ENCODE results near the gene MAGI1.
A peak's percentile ranks its signal among the peaks of the same experiment; 100 is the strongest.
"Not testable (repeated sequence)": the region's sequence is repeated elsewhere in the genome, so short reads cannot be mapped to it uniquely, and the experiment has no call there.

The MAGI1 gene

GRCh38 chr3:66038726-66039589 is at the start of gene MAGI1:
Gene MAGI1 (minus strand): TSS chr3:66038918. CDS start chr3:66038308, 610 bp downstream.
- peak; percentile 89 for DNase-seq

- no peak for DNase-seq
Observed at GRCh38 chr3:66083784-66084213, 45.1 kb upstream of the MAGI1 start.

DNA sequence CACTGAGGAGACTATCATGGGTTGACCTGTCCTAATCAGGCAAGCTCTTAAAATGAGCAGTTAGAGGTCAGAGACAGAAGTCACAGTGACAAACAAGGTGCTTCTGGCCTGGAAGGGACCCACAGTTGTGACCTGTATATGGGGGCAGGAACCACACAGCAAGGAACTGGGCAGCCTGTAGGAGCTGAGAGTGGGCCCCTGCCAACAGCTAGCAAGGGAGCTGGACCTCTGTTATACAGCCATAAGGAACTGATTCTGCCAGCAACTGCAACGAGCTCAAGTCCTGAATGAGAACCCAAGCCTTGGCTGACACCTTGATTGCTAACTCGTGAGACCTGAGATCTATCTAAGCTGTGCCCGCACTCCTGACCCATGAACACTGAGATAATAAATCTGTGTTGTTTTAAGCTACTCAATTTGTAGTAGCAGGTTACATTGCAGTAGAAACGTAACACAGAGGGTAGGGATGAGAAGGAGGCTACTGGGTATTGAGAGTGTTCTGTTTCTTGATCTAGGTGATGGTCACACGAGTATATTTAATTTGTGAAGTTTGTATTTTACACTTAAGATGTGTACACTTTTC is 44.5 kb upstream of the MAGI1 start:
- DNase-seq: no peak

- no peak for DNase-seq
Observed at GRCh38 chr3:66082679-66083078, 44.0 kb upstream of the MAGI1 start.

GRCh38 chr3:66080167-66080566 is 41.4 kb upstream of the MAGI1 start:
- no peak for DNase-seq

- DNase-seq: no peak
Observed at GRCh38 chr3:66077973-66078372, 39.3 kb upstream of the MAGI1 start.

DNA sequence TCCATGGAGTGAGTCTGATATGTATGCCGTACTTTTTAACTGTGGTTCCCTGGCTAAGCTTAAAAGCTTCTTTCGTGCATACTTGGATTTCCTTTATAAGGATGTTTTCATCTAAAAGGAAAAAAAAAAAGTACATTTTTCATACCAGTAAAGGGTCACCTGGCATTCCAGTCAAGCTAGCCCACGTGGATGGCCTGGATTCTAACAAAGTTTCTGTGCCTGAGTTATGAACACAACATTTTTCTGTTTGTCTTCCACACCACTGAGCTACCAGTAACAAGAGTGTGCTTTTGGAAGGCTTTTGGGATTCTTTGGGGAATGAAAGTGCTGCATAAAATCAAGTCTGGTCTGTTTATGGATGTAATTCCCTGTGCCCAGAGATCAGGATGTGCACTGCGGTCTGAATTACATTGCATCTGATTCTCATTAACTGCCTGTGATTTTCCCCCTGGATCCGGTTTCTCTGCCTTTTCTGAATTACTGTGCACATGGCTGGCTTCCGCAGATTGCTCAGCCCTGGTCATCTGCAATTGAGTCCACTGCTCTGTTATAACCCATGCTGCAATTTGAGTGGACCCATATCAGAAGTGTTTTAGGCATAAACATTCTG is 38.2 kb upstream of the MAGI1 start:
- DNase-seq: no peak

- no peak for DNase-seq
Observed at GRCh38 chr3:66075281-66075680, 36.6 kb upstream of the MAGI1 start.

DNA sequence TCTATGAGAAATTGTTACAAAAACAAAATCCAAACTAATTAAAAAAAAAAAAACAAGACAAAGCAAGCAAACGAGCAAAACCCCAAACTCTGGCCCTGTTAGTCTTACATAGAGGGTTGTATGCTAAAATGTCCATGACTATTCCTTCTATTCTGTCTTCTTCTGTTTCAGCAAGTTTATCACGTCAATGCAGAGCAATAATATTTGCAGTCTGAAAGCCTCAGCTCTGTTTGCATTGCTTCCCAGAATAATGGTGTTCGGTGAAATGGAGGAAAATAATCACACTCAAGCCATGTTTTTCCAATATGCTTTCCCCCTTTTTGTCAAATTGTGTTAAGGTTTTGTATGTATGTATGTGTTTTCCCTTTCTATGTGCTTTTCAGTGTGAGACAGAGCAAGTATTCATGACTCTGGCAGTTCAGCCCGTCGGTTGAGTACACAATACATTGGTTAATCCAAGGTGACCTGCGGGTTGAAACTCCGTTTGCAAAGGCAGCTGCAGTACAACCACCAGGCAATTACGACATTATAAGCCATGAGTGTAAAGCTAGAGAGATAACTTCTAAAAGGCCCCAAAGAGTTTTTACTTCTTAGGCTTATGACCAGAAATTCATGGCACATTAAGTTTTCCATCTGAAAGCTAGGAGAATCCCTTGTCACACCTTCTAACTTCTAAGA is 34.9 kb upstream of the MAGI1 start:
- DNase-seq: no peak

DNA sequence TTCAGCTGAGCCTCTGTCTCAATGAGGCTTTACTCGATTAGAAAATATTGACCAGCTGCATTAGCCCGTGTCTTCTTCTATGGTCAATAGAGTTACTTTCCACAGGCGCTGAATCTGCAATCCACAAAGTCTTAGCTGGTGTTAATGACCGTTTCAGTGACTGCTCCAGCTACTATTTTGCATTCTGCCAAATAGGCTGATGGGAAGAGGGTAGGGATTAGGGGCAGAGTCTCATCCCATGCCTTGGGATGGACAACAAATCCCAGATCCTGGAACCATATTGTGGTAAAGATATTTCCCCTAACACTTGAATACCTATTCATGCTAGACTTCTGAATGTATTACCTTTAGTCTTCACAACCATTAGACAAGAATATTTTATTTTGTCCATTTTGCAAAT is 29.5 kb upstream of the MAGI1 start:
- DNase-seq: no peak

DNA sequence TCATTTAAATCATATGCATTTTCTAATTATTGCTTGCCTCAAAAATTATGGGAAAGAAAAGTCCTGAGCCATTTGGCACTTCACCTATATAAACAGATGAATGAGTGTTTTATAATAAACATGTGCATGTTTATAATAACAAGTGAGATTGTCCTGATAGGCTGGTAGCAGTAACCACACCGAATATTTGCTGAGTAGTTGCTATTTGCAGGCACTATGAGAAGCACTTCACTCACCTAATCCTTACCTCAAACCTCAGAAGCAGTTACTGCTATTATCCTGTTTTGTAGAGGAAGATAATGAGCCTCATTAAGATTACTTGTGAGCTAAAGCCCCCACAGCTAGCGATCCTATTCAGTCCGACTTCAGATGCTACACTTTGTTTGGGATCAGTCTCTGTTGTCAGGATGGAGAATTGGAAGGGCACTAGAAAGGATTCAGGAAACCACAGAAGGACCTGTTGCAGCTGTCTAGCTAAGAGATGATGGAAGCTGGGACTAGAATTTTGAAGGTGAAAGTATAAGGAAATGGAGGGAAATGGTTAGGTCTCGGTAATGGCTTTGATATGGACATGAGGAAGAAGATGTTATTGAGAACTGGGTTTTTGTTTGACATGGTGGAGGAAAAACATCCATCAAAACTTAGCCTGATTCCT is 28.4 kb upstream of the MAGI1 start:
- DNase-seq: no peak

DNA sequence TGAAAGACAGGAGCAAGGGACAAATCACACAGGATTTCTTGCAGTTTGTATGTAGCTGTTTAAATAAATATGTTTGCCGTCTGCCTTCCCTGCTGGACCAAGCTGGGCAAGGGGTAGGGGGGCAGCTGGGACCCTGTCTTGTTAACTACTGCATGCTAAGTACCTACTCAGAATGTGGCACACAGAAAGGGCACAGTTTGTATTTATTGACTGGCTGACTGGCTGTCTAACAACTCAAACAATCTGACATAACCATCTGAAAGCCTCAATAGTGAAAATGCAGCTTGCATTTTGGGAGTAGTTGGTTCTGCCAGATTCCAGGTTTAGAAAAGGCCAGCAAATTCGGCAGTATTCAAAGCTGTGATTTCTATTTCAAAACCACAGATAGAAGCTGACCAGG is 16.6 kb upstream of the MAGI1 start:
- no peak for DNase-seq

- no peak for DNase-seq
Observed at GRCh38 chr3:66053550-66054094, 14.9 kb upstream of the MAGI1 start.

DNA sequence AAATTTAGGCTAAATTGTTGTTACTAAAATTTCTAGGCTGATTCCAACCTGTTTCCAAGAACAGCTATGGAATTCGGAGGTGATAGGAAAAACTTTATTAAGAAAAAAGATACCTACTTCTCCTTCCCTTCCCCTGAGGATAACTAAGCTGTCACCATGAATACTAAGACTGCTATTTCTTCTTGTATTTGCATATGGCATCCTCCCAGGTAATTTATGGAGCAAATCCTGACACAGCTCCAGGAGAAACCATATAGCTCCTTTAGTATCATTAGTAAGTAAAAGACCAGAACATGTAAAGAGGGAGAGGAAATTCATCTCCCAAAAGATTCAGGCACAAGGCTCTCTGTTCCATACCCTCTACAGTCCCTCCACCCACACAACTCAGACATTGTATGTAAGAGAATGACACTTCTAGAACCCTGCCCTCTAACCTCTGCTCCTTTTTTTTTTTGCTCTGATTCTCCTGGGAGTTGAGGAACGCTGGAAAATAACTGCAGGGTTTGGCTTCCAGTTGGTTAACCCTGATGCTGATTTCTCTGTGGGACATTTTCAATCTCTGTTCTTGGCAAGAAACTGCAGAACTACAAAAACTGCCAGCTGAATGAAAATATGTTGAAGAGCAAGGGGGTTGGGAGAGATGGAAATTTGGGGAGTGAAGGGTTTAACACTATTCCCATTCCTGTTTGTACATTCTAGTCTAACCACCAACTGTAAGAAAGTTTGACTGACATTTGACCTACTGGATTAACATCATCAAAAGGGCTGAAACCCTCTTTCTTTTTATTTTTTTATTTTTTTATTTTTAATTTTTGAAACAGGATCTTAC is 14.2 kb upstream of the MAGI1 start:
- DNase-seq: no peak

- no peak for DNase-seq
Observed at GRCh38 chr3:66050821-66051220, 12.1 kb upstream of the MAGI1 start.

DNA sequence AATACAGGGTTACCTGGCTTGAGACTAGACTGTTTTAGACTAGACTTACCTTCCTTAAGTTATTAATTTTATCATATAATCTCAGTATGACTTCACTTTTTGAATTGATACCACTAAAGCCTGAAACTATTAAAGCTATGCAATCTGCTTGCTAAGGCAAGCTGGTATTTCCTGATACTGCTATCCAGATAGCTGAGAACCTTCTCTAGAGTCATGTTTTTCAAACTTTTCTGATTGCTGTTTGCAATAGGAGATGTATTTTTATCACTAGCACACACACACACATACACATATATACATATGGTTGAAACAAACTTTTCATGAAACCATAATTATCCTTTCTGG is 9.3 kb upstream of the MAGI1 start:
- DNase-seq: no peak

DNA sequence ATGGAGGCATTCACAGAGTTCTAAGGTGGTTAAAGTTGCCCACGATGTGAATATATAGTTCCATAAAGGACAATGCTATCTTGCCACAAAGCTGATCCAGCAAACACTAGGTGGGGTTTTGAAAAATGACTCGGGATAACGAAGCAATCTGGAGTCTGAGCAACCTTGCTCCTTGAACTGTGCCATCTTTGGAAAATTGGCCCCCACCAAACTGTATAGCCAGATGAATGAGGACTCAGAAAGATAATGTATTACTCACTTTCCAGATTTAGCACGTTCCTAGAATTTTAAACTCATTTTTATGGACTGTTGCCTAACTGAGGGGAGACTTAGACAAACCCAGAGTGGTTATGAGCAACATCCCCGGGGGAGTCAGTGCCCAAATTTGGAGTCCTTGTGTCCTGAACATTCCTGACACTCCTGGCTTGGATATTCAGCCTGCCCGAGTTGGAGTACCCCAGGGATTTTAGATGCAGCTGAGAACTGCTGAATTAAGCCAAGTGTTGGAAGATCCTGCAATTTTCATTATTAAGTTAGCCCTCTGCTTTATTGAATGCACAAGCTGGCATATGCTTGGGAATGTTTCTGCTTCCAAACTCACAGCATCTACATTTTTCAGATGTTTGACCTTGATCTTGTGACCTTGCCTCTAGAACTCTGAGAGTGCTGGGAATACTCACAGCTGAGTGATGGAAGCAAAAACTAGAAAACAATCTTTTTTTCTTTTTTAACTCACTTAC is 8.8 kb upstream of the MAGI1 start:
- no peak for DNase-seq

DNA sequence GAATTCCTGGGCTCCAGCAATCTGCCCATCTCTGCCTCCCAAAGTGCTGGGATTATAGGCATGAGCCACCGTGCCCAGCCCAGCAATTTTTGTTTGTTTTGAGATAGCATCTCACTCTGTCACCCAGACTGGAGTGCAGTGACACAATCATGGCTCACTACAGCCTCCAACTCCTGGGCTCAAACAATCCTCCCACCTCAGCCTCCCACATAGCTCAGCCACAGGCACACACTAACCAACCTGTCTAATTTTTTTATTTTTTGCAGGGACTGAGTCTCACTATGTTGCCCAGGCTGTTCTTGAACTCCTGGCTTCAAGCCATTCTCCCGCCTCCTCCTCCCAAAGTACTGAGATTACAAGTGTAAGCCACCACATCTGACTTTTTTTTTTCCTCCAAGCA is 7.6 kb upstream of the MAGI1 start:
- DNase-seq: not testable (repeated sequence)

DNA sequence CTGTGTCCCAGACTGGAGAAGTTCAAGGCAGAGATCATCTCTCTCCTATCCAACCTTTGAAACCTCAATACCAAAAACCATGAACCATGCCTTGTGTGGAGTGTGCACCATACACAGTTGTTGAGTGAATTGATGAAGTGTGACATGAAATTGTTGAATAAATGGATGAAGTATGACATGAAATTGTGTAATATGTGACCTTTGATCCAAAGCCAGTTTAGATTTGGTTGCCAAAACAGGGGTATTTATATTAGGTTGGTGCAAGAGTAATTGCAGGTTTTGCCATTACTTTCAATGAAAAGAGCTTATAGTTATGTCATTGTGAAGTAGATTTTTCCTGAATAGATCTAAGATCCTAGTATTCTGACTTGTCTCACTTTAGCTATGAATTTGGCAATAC is 3.1 kb upstream of the MAGI1 start:
- no peak for DNase-seq

DNA sequence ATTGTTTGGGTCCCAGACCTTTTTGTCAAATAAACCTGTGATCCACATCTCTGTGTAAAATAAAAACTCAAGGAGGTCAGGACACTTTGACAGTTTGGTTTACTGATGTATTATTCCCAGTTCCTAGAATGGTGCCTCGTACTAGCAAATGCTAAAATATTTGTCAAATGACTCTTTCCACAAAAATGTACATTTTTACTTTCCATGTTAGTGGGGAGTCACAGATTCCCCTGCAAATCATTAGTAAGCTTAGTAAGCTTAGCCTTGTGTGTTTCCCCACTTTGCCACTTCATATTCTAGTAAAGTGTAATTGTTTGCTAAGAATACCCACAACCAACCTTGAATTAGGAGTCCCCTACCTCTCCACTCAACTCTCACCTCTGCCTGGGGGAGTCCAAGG is 2.4 kb upstream of the MAGI1 start:
- no peak for DNase-seq

GRCh38 chr3:66039590-66039887 is 821 bp upstream of the MAGI1 start:
- peak; percentile 19 for DNase-seq

DNA sequence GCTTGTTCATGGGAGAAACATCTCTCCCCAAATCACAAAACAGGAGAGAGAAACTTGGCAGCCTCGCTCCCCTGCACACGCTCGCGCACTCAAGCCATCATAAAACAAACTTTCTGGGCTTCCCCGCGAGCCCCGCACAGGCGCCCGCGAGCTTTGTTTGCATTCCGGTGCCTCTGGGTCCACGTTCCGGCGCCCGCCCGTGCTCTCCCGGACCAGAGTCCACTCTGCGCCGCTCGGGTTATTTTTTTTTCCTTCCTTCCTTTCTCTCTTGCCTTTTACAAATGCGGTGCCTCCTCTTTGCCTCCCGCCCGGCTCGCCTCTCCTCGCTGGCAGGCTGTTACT is 363 bp downstream of the MAGI1 start:
- no peak for DNase-seq
